Activated CD8-positive, alpha-beta memory T cell treated with anti-CD3 and anti-CD28 coated beads for 36 hours (primary cell): ENCODE measurements around the gene TBC1D19. TPM values are rescaled to one million over a fixed set of nuclear protein-coding genes. Genes with fewer than 3 reads are reported as not detected.
"Not testable (repeated sequence)": the region's sequence is repeated elsewhere in the genome, so short reads cannot be mapped to it uniquely, and the experiment has no call there.

Source experiments
- CTCF ChIA-PET: fragments of 350-600 bp; sonication (Branson Sonifier 250); formaldehyde crosslinking; loops from one replicate; lab custom pipeline; 2021; ENCODE audit warnings: antibody characterized with exemption; lab: Charles Lee
- POLR2A ChIA-PET: fragments of 350-600 bp; sonication (Branson Sonifier 250); formaldehyde crosslinking; loops from one replicate; lab custom pipeline; 2021; ENCODE audit warnings: antibody characterized with exemption; lab: Charles Lee
- total RNA-seq, 2 experiments: library from RNA; stranded (reverse); gene quantifications; one replicate each; pipeline ENCODE4 v1.2.3, GENCODE V29; 2021

The TBC1D19 gene
- total RNA-seq, 2 experiments from 2014 or later: 4.2 to 5.6 TPM

GRCh38 chr4:26594371-26594770 is 10.5 kb downstream of the TBC1D19 start:
- CTCF ChIA-PET: no interaction called here
- POLR2A ChIA-PET: no interaction called here

GRCh38 chr4:26594778-26595177 is 10.9 kb downstream of the TBC1D19 start:
- POLR2A ChIA-PET: no interaction called here
- CTCF ChIA-PET: no interaction called here

DNA sequence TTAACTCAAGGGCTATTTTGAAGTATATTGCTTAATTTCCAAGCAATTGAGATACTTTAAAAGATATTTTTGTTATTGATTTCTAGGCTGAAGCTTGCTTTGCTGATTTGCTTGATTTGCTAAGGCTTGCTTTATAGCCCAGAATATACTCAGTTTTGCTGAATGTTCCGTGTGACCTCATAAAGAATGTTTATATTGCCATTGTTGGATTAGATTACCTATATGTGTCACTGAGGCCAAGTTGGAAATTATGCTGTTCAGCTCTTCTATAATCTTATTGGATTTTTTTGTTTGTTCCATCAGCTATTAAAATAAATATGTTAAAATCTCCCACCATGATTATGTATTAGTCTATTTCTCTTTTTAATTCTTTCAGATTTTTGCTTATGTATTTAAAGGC is 13.0 kb downstream of the TBC1D19 start:
- ChIA-PET POLR2A (no interaction called here), CTCF (no interaction called here)

DNA sequence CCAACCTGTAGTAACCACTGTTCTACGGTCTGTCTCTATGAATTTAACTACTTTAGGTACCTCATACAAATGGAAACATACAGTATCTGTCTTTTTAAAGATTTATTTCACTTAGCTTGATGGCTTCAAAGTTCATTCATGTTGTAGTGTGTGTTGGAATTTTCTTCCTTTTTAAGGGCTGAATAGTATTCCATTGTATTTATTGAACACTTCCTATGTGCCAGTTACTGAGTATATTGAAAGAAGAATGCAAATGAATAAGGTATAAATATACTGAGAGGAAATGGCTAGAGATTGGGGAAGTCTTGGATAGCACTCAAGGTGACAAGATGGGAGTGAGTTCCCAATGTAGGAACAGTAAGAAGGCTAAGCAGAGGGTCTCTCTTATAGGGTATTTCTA is 17.3 kb downstream of the TBC1D19 start:
- CTCF ChIA-PET: no interaction called here
- POLR2A ChIA-PET: interaction anchor here (0.5 kb wide), 1 partner anchor 571 kb away, joined by 3 read pairs; no protein-coding TSS in a partner anchor

GRCh38 chr4:26607776-26608175 is 23.9 kb downstream of the TBC1D19 start:
- POLR2A ChIA-PET: no interaction called here
- CTCF ChIA-PET: no interaction called here

DNA sequence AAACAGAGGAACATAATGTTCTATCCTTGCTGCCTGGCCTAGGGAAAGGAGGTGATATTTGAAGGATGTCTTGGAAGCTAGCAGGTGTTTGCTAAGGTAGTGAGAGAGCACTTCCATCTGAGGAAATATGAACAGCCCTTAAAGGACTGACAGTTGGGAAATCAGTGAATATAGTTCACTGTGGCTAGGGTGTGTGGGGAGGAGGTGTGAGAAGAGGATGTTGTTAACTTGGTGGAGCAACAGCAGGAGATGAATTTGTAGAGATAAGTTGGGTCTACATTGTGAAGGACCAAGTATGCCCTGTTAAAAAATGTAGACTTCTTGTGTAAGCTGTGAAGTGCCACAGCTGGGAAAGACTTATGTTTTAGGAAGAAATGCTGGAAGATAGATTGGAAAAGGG is 25.5 kb downstream of the TBC1D19 start:
- POLR2A ChIA-PET: no interaction called here

GRCh38 chr4:26609868-26610267 is 26.0 kb downstream of the TBC1D19 start:
- ChIA-PET POLR2A (no interaction called here), CTCF (no interaction called here)

More for the DNA sequence above, 25.5 kb downstream of the TBC1D19 start:
- CTCF ChIA-PET: no interaction called here

DNA sequence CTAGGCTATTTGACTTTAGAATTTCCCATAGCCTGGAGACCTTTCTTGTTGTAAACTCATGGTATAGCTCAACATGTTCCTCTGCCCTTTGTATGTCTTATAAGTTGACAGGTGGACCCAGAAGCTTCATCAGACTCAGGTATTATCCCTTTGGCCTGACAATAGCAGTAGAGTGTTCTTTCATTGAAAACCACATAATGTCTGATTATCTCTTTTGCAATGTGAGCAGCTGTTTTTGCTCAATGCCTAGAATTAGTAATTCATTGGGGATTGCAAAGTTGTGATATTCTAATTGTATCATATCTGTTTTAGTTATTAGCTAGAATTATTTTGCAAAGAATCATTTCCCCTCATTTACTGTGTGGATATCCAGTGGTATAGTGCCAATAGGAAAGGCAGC is 27.5 kb downstream of the TBC1D19 start:
- CTCF ChIA-PET: no interaction called here
- POLR2A ChIA-PET: no interaction called here

GRCh38 chr4:26611885-26612284 is 28.0 kb downstream of the TBC1D19 start:
- ChIA-PET POLR2A (no interaction called here), CTCF (no interaction called here)

GRCh38 chr4:26613237-26613636 is 29.4 kb downstream of the TBC1D19 start:
- ChIA-PET POLR2A (no interaction called here), CTCF (no interaction called here)

- POLR2A ChIA-PET: no interaction called here
- CTCF ChIA-PET: no interaction called here
Measured at GRCh38 chr4:26613735-26614134, 29.9 kb downstream of the TBC1D19 start.

- ChIA-PET CTCF (no interaction called here), POLR2A (no interaction called here)
Measured at GRCh38 chr4:26619784-26620183, 35.9 kb downstream of the TBC1D19 start.

DNA sequence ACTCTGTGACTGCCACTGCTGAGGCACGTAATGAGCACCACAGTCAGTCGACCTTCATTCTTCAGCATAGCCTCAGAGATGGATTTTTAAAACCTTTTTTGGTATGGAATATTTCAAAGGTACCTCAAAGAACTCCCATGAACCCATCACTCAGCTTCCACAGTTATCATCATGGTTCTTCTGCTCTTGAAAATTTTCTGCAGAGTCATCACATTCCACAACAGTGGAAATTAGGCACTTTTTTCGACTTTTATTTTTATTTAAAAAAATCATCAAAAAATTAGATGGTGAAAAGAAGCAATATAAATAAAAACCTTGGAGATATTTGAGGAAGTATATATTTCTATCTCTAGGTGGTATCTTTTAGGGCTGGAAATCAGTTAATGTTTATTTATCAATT is 37.5 kb downstream of the TBC1D19 start:
- ChIA-PET CTCF (no interaction called here), POLR2A (no interaction called here)

DNA sequence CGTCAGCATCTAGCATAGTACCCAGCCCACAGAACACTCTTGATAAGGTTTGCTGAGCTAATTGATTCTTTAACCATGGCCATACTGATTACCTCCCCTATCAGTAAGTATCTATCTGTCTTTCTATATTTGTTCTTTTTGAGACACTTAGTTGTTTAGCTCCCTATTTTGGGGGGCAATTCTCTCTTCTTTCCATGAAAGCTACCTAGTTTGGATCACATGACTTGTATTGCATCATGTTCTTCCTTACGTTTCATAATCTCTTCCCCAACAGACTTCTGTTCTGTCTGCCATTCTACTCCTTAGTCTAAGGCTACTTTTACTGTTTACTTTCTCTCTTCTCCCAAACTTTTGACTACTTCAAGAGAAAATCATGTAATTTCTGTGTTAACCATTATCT is 39.0 kb downstream of the TBC1D19 start:
- ChIA-PET CTCF (no interaction called here), POLR2A (no interaction called here)

GRCh38 chr4:26626658-26627057 is 42.8 kb downstream of the TBC1D19 start:
- CTCF ChIA-PET, POLR2A ChIA-PET: not testable (repeated sequence)

GRCh38 chr4:26632916-26633315 is 49.0 kb downstream of the TBC1D19 start:
- CTCF ChIA-PET: no interaction called here
- POLR2A ChIA-PET: no interaction called here

- CTCF ChIA-PET: no interaction called here
- POLR2A ChIA-PET: no interaction called here
Measured at GRCh38 chr4:26634237-26634636, 50.4 kb downstream of the TBC1D19 start.

- CTCF ChIA-PET: interaction anchor here (0.7 kb wide), 1 partner anchor 1028 kb away, joined by 3 read pairs; no protein-coding TSS in a partner anchor
Measured at GRCh38 chr4:26636458-26636857, 52.6 kb downstream of the TBC1D19 start.

DNA sequence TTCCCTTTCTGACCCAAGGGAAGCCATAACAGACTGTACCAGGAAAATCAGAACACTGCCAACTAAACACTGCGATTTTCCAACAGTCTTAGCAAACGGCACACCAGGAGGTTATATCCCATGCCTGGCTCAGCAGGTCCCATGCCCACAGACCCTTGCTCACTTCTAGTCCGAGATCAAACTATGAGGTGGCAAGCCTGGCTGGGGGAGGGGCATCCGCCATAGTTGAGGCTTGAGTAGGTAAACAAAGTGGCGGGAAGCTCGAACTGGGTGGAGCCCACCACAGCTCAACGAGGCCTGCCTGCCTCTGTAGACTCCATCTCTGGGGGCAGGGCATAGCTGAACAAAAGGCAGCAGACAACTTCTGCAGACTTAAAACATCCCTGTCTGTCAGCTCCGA is 56.8 kb downstream of the TBC1D19 start:
- POLR2A ChIA-PET, CTCF ChIA-PET: not testable (repeated sequence)

More at GRCh38 chr4:26636458-26636857, 52.6 kb downstream of the TBC1D19 start:
- POLR2A ChIA-PET: no interaction called here

- CTCF ChIA-PET: no interaction called here
- POLR2A ChIA-PET: no interaction called here
Measured at GRCh38 chr4:26647523-26648224, 63.8 kb downstream of the TBC1D19 start.

GRCh38 chr4:26648260-26648659 is 64.4 kb downstream of the TBC1D19 start:
- CTCF ChIA-PET: no interaction called here
- POLR2A ChIA-PET: no interaction called here

DNA sequence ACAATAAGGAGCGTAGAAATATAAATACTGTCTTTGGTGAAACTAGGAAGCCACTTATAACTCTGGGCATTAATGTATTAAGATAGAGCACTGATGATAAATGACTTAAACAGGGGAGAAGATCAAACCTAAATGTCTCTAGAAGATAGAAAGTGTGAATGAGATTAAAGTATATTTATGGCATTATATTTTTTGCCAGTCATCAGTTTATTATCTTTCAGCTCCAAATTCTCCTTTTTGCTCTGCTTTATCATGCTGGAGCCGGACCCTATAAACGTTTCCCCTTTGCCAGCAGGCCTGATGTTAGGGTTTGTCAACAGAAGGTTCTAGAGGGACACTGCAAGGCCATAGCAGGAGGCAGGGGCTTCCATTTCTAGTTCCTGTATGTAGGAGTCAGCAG is 76.4 kb downstream of the TBC1D19 start:
- CTCF ChIA-PET: no interaction called here

More for the DNA sequence above, 76.4 kb downstream of the TBC1D19 start:
- POLR2A ChIA-PET: no interaction called here
